Neural crest cell (in vitro differentiated cells): ENCODE results near the gene TMEM217. TPM values are rescaled to one million over a fixed set of nuclear protein-coding genes. Genes with fewer than 3 reads are reported as not detected.

Source experiments
- DNase-seq: peaks from one replicate; pipeline ENCODE4 v3.0.0; 2021; ENCODE audit warnings: low read depth, mixed read lengths, low spot score
- H3K27ac Mint-ChIP-seq: one replicate; pipeline ENCODE4 v1.8.0; 2021; ENCODE audit warnings: mild to moderate bottlenecking, mixed read lengths; ENCODE audit not compliant: unreplicated experiment
- H3K27me3 Mint-ChIP-seq: 2 replicates; pipeline ENCODE4 v1.8.0; 2021; ENCODE audit warnings: low read depth, mild to moderate bottlenecking, mixed read lengths
- H3K36me3 Mint-ChIP-seq: 2 replicates; pipeline ENCODE4 v1.8.0; 2021; ENCODE audit warnings: low read depth, mild to moderate bottlenecking, mixed read lengths
- H3K4me1 Mint-ChIP-seq: 2 replicates; pipeline ENCODE4 v1.8.0; 2021; ENCODE audit warnings: mixed read lengths
- H3K4me3 Mint-ChIP-seq: one replicate; pipeline ENCODE4 v1.8.0; 2021; ENCODE audit warnings: mild to moderate bottlenecking, mixed read lengths
- H3K9me3 Mint-ChIP-seq: 2 replicates; pipeline ENCODE4 v1.8.0; 2021; ENCODE audit warnings: mixed read lengths
- total RNA-seq: library from RNA; stranded (reverse); gene quantifications from 2 replicates; pipeline ENCODE4 v1.2.1, GENCODE V29; 2021
- TF ChIP-seq, protein P1 (sequence below): fragments of 200-600 bp; sonication (generic); conservative IDR thresholded peaks from 2 replicates; pipeline ENCODE4 v1.5.0; 2021; ENCODE audit warnings: antibody characterized with exemption, mild to moderate bottlenecking

Gene TMEM217
- total RNA-seq, 1 donor from 2014 or later: 0.86 TPM

DNA sequence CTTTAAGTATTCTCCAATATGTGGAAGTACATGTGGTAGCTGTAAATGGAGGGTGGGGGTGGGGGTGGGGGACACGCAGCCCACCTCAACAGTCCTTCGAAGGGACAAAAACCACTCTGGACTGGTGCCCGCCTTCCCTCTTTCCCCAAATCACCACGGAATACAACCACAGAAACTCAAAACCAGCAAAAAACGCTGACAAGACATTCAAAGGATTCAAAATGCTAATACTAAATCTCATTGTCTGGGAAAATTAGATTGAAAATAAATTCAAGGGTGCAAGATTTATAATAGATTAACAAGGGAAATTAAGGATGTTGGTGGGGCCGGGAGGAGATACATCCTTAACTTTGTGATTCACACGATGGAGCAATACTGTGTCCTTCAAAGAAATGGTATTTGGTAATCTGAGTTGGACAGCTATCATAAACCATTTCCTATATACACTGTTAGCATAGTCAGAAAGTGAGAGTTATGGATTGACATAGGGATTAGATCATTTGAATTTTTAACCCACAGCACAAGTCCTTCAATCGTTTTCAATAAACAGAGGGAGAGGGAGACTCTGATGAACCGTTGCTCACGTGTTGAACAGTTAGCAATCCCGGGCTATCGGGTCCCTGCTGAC, 1.1 kb downstream of the TMEM217 start:
- Mint-ChIP-seq H3K36me3 (no peaks in the 10 kb centered on the region), H3K27me3 (peaks cover 24% of the 10 kb centered on the region), H3K4me1 (peaks cover 20% of the 10 kb centered on the region), H3K9me3 (no peaks in the 10 kb centered on the region), H3K27ac (no peak overlapping the region), H3K4me3 (peak overlapping the region; percentile 95)
- DNase-seq: no peak
- TF ChIP-seq, protein P1, sequence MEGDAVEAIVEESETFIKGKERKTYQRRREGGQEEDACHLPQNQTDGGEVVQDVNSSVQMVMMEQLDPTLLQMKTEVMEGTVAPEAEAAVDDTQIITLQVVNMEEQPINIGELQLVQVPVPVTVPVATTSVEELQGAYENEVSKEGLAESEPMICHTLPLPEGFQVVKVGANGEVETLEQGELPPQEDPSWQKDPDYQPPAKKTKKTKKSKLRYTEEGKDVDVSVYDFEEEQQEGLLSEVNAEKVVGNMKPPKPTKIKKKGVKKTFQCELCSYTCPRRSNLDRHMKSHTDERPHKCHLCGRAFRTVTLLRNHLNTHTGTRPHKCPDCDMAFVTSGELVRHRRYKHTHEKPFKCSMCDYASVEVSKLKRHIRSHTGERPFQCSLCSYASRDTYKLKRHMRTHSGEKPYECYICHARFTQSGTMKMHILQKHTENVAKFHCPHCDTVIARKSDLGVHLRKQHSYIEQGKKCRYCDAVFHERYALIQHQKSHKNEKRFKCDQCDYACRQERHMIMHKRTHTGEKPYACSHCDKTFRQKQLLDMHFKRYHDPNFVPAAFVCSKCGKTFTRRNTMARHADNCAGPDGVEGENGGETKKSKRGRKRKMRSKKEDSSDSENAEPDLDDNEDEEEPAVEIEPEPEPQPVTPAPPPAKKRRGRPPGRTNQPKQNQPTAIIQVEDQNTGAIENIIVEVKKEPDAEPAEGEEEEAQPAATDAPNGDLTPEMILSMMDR: no peak

DNA sequence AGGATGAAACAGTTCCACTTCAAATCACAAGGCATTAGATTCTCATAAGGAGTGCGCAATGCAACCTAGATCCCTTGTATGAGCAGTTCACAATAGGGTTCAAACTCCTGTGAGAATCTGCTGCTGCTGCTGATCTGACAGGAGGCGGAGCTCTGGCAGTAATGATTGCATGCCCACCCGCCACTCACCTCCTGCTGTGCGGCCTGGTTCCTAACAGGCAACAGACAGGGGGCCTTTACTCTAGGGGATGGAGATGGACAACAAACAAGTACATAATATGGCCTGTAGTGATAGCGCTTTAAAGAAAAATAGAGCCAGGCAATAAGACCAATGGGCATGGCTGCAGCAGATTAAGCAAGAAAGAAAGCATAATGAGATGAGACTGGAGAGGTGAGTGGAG, 3.1 kb downstream of the TMEM217 start:
- no peak overlapping the region for H3K27ac Mint-ChIP-seq
- no peaks in the 10 kb centered on the region for H3K9me3 Mint-ChIP-seq
- H3K4me3 Mint-ChIP-seq: peak overlapping the region; percentile 42
- peaks cover 33% of the 10 kb centered on the region for H3K27me3 Mint-ChIP-seq
- peaks cover 20% of the 10 kb centered on the region for H3K4me1 Mint-ChIP-seq
- H3K36me3 Mint-ChIP-seq: no peaks in the 10 kb centered on the region
- DNase-seq: no peak
- TF ChIP-seq, protein P1: no peak

DNA sequence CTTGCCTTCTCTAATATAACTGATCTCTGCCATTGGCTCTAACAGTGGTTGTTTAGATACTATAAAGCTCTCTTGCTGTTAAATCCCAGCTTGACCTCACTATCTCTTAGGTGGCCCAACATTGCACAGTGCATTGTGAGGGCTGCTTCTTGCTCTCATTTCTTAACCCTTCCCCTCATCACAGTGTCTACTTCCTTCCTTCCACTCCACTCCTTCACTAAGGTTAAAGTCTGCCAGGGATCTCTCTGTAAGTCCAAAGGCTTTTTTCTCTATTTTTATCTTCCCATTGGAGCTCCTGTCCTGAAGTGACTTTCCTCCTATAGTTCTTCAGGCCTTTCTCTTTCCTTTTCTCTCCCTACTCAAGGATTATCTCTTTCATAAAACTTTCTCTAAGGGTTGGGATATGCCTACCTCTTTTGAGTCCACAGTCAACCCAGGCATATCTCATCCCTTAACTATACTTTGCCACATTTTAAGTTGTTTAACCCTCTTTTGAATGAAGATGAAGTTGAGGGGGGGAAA, 4.4 kb downstream of the TMEM217 start:
- Mint-ChIP-seq H3K4me1 (peaks cover 12% of the 10 kb centered on the region), H3K27me3 (peaks cover 45% of the 10 kb centered on the region), H3K36me3 (no peaks in the 10 kb centered on the region), H3K4me3 (no peak overlapping the region), H3K27ac (no peak overlapping the region), H3K9me3 (no peaks in the 10 kb centered on the region)
- DNase-seq: no peak
- TF ChIP-seq, protein P1: no peak

DNA sequence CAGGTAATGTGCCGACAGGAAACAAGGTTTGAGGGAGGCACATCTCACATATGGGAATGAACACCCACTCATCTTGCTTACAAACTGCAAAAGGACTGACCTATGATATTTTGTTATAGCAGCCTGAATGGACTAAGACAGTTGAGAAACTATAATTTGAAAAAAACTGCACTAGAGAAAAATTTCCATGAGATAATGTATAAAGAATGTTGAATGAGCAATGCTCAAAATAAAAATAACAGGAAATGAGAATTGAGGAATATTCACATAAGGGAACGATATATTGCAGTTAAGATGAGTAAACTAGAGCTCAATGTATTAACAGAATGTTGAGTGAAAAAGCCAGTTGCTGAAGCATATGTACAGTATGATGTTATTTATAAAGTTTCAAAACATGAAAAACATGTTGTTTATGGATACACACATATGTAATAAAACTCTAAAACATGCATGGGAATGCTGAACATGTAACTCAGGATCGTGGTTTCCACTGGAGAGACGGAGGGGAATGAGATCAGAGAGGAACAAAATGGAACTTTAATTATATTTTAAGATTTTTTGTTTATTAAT, 6.6 kb downstream of the TMEM217 start:
- TF ChIP-seq, protein P1: no peak
- H3K4me1 Mint-ChIP-seq: no peaks in the 10 kb centered on the region
- H3K27ac Mint-ChIP-seq: no peak overlapping the region
- no peak for DNase-seq
- no peaks in the 10 kb centered on the region for H3K36me3 Mint-ChIP-seq
- H3K9me3 Mint-ChIP-seq: no peaks in the 10 kb centered on the region
- H3K27me3 Mint-ChIP-seq: peaks cover 47% of the 10 kb centered on the region
- H3K4me3 Mint-ChIP-seq: no peak overlapping the region

DNA sequence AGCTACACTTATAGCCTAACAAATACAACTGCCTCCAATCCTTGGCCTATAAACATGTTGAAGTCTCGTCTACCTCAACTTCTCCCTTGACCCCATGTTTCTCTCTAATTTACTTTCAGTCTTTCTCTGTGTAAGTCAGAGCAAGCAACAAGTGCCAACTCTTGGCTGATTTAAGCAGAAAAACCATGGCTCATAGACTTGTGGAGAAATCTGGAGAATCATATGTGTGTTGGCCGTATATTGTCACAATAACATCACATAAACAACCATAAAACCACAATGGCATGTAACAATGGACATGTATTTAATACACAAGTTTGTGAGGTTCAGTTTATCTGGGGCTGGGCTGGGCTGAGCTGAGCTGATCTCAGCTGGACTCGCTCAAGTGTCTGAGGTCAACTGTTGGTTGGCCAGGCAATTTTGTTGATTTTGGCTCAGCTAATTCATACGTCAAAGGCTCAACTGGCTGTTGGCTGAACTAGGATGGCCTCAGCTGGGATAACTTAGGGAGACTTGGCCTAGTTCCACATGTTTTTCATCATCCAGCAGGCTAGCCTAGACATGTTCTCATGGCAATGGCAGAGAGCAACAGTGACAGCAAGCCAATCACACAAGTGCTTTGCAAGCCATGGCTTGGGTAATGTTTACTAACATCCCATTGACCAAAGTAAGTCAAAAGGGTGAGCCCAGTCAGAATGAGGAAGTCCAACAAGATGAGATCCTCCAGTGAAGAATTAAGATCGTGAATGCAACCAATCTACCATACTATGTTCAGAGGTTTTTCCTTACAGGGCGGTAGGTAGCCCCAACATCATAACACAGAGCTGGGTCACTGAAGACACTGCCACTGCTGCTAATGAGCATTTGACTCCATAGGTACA, 13.3 kb downstream of the TMEM217 start:
- TF ChIP-seq, protein P1: no peak
- no peaks in the 10 kb centered on the region for H3K4me1 Mint-ChIP-seq
- no peak for DNase-seq
- H3K36me3 Mint-ChIP-seq: no peaks in the 10 kb centered on the region
- peaks cover 23% of the 10 kb centered on the region for H3K27me3 Mint-ChIP-seq
- H3K9me3 Mint-ChIP-seq: no peaks in the 10 kb centered on the region
- no peak overlapping the region for H3K27ac Mint-ChIP-seq
- no peak overlapping the region for H3K4me3 Mint-ChIP-seq
